KBM-7 (cell line): ENCODE measurements around the gene ACADVL.
A peak's percentile ranks its signal among the peaks of the same experiment; 100 is the strongest.

Experiments used
- DNase-seq: peaks from one replicate; pipeline ENCODE4 v3.0.0-alpha.2; 2015
- in situ Hi-C: fragments of 300-500 bp; cut with MboI; formaldehyde crosslinking; loops from 2 replicates; pipeline ENCODE4 v1.14.3; 2020; ENCODE audit warnings: low sequenced_read_pairs, low pct_unique_long_range_greater_than_20kb, mixed read lengths

The ACADVL gene

DNA sequence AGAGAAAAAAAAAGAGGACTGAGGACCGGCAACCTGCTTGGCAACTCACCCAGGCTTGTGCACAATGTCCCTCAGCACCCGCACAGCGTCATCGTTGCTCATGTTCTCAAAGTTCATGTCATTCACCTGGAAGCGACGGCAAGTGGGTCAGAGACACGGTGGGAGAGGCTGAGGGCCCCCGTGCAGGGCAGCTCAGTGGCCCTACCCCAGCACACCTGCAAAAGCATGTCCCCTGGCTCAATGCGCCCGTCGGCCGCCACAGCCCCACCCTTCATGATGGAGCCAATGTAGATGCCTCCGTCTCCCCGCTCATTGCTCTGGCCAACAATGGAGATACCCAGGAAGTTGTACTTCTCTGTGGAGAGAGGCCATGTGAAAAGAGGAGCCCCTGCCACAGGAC, 9.2 kb downstream of the ACADVL start:
- in situ Hi-C loops: no loop called here
- DNase-seq: no peak

DNA sequence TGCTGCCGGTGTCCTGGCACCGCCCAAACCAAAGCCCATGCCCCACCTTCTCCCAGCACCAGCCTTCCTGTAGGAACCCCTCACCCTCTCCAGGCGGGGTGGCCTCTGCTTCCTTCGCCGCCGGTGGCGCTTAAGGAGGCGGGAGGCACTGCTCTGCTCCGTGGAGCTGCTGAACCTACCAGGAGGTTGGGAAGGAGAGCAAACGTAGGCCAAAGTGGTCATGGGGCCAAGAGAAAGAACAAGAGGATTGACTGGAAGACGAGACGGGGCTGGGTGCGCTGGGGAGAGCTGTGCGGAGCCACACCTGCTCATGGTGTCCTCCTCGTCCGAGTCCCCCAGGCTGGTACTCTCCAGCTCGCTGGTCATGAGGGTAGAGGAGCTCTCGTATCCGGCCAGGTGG, 9.8 kb downstream of the ACADVL start:
- in situ Hi-C loops: no loop called here
- no peak for DNase-seq

DNA sequence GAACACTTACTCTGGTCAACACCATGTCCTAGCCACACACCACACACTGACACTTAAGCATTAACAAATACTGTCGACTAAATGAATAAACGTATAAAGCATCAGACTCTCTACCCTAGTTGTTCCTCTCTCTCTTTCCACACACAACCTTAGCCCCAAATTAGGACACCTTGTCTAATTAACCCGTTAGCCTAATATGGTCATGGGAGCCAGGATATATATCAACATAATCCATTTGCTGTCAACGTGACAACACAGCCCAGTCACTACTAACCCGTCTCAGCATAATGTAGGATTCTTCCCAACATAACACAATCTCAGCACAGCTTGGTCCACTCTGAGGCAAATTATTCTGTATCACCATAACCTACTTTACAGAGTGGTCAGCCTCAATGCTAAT, 12.4 kb downstream of the ACADVL start:
- in situ Hi-C loops: no loop called here
- no peak for DNase-seq

DNA sequence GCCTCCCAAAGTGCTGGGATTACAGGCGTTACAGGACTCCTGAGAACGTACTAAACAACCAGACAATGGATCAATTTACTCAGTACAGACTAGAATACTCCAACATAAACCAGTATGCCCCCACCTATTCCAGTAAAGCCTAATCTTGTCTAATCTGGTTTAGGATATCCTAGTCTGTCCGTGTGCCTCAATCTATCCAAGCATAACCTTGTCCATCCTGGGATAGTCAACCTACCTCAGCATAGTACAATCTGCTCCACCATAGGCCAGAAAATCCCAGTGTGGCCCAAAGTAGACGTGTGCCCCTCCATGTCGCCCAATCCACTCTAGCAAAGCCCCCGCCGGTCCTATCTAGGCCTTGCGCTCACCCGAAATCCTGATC, 14.0 kb downstream of the ACADVL start:
- in situ Hi-C loops: no loop called here
- no peak for DNase-seq

DNA sequence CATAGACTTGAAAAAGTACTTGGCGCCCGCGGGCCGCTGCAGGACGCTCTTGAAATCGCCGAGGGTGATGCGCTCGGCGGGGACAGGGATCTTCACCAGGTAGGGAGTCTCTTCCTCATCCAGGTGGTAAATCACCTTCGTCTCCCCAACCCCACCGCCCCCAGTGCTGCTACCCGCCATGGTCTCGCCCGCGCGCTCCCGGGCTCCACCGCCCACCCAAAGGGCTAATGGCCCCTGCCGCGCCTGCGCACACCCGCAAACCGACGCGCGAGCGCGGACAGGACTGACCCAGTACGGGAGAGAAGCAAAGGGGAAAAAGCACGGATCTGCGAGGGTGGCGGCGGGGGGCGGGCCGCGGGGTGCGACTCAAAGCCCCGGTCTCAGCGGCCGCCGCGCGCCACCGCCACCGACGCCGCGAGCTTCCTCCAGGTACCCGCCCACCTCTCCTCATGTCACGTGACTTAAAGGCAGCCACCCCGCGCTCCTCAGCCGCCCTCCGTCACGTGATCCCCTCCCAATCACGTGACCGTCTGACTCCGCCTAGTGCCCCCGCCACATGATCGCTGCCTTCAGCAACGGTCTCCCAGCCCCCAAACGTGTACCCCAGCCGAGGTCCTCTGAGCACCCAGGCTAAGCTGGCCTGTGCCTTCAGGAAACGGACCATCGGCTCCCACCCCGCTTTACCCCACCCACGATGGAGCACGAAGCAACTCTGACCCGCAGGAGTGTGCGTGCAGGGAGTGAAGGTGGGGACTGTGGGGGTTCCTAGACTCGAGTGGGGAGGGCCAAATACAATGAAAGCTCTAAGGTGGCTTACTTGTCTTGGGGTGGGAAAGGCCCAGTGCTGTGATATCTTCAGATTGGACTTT, 14.6 kb downstream of the ACADVL start, which contains the start of gene DVL2:
Gene DVL2, minus strand, starts transcription at position 435 of the 869 bp plus-strand sequence. Its CDS starts 255 bp downstream, at position 180.
- in situ Hi-C loops: no loop called here

DNA sequence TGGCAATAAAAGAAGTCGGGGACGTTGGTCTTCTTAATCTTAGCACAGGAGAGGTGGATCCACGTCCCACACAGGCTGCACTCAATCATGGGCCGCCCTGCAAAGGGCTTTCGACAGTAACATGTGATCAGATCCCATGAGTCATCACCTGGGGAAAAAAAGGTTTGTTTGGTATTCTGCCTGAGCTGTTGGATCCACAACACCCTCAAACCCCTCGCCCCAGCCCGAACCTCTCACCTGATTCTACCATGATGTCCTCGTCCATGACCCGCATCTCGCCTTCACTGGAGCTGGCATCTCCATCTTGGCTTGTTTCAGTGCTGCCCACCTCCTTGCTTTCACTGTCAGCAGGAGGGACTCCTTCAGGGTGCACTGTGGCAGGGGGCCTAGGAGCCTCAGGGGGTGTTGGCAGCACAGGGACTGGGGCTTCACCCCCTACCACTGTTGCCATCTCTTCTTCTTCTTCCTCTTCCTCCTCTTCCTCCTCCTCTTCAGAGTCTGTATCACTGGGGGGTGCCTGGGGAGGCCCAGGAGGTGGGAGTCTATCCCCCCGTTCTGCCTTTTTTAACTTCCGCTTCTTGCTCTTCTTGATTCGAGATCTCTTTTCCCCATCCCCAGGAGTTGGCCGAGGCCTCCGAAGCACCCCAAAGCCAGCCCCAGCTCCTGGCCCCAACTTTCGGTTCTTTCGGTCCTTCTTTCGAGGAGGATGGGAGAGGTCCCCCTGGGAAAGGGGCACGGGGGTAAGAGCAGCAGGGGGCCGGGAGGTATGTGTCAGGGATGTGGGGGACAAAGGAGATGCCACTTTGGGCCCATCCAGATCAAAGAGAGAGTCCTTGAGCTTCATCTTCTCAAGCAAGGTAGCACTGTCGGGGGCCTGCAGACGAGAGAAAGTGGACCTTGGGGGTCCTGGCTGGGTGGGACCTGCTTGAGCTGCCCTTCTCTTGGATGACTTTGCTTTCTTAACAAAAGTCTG, 16.2 kb downstream of the ACADVL start:
- in situ Hi-C loops: no loop called here
- no peak for DNase-seq

More for the DNA sequence above, 14.6 kb downstream of the ACADVL start, which contains the start of gene DVL2:
- DNase-seq: peak; percentile 97

DNA sequence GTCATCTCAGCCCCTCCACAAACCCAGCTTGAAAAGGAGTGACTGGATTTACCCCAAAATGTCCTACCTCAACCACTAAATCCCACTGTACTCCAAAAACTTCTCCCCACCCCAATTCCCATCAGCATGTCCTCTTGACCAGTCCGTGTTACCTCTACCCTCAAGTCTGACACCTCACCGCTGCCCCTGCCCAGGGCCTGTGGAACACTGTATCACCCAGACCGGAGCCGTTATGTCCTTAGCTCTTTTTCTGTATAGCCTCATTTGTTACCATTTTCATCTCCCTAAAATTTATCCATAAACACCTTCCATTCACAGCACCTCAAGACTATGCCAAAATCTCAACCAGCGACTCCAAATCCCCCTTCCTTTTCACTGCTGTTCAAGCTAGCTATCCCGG, 17.1 kb downstream of the ACADVL start:
- in situ Hi-C loops: no loop called here
- no peak for DNase-seq

DNA sequence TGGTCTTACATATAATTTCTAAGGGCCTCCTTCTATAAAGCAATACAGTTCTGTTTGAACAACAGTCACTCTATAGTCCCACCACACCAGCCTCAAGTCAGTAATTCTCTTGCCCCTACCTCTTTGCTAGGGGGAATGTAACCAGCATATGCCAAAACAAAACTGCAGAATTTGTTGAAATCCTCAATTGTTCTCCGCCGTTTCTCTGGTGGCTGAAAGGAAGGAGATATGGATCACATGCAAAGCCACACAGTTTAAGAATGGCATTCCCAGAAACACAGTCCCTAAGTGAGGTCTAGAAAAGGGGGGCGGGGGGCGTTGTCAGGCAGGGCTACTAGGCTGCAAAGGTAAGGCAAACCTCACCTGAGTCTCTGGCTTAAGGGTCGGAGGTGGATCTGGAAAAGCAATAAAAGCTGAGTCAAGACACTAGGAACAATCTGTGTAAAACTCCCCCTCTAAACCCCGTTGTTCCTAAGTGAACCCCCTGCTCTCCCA, 17.6 kb downstream of the ACADVL start:
- in situ Hi-C loops: no loop called here

DNA sequence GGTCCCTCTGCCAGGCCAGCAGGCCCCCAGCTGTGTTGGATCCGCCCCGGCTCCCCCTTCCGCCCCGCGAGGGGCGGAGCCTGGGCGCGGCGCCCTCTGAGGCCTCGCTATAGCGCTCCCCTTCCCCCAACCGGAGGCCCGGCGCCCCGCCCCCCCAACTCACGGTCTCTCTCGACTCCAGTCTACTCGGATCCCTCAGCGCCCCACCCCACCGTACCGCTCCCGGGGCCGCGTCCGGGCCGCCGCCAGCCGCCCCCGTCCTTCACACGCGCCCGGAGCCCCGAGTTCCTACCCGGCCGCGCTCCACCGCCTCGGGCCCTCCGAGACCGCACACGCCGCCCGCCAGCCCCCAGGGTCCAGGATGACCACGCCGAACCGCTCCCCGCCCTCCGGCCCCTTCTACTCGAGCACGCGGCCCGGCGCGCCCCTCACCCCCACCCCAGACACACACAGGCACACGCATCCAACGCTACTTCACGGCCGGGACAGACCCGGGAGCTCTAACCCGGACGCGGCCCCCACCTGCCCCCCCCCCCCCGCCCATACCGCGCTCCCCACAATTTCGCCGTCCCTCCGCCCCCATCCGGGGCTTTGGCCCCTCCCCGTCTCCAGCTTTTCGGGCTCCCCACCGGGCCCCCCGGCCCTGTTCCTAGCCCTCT, 18.2 kb downstream of the ACADVL start:
- DNase-seq: peak; percentile 59

More for the DNA sequence above, 17.6 kb downstream of the ACADVL start:
- no peak for DNase-seq

DNA sequence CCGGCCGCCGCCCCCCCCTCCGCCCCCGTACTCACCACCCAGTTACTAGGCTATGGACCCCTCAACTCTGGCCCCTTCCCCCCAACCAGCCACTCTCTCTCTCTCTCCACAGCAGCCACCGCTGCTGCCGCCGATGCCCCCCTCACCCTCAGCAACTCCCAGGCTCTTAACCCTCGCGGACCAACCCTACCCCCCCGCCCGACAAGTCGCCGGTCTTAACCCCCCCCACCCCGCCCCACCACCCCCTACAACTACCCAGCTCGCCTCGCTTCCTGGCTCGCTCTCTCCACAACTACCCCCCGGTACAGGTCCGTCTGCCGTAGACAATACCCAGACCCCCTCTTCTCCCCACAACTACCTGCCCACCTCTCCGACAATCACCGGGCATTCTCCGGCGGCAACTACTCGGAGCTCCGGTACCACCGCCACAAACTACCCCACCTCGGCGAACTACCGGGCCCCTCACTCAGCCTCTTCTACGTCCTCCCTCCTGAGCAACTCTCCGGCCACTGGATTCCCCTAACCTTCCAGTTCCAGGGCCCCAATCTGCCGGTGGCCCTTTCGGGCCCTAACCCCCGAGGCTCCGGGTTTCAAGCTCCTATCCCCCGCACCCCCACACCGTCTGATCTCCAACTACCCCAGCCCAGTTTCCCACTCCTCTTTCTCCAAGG, 18.8 kb downstream of the ACADVL start:
- no peak for DNase-seq
- in situ Hi-C loops: no loop called here

More for the DNA sequence above, 18.2 kb downstream of the ACADVL start:
- in situ Hi-C loops: no loop called here

DNA sequence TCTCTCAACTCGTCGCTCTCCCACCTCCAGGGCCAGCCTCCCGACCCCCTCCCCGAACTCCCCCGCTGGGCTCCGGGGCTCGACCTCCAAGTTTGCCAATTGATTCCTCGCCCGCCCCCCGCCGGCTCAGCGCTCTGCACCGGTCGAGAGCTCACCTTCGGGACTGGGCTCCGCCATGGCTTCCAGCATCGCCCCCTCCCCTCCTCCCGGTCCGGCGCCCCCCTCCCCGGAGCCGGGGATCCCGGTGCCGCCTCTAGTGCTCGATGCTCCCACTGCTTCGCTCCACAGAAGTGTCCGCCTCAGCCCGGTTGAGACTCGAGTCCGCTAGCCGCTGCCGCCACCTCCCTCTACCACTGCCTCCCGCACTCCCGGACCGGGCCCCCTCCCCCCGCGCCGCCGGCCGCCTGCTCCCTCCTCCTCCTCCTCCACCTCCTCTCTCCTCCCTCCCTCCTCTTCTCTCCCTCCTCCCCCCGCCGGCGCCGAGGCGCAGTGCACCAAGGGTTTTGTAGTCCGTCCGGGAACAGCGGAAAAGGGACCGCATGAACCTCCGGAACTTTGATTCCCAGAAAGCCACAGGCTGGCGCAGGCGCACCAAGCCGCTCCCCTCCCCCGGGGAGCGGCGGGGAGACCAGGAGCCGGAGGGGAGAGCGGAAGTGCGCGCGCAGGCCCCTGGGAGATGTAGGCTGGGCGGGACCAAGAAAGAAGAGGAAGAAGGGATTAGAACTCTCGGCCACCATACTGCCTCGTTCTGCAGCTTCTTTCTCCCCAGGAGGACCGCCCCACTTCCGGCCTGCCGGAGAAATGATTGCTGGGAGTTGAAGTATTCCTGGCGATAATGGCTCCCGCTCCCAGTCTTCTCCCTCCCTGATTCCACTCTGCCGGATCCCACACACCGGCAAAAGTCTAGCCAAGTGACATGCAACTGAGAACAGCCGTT, 19.6 kb downstream of the ACADVL start, which contains the start of gene PHF23:
Gene PHF23, minus strand, starts transcription at position 367 of the 937 bp plus-strand sequence. Its CDS starts 178 bp downstream, at position 189.
- in situ Hi-C loops: no loop called here
- peak; percentile 100 for DNase-seq

DNA sequence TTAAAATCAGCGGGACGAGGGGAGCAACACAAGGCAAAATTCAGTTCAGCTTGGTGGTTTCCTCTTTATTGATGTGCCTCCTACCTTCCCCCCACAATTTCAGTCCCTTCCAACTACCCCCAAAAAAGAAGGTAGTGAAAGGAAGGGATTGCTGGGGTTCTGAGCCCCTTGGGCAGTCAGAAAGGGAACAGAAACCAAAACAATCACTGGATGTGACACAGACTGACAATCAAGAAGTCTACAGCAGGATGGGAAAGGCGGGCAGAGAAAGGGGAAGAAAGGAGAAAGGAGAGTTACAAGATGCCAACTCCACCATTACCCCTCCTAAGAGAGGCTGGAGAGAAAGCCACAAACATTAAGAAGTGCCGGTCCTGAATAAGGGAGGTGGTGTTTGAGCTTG, 20.6 kb downstream of the ACADVL start:
- in situ Hi-C loops: no loop called here
- peak; percentile 40 for DNase-seq

DNA sequence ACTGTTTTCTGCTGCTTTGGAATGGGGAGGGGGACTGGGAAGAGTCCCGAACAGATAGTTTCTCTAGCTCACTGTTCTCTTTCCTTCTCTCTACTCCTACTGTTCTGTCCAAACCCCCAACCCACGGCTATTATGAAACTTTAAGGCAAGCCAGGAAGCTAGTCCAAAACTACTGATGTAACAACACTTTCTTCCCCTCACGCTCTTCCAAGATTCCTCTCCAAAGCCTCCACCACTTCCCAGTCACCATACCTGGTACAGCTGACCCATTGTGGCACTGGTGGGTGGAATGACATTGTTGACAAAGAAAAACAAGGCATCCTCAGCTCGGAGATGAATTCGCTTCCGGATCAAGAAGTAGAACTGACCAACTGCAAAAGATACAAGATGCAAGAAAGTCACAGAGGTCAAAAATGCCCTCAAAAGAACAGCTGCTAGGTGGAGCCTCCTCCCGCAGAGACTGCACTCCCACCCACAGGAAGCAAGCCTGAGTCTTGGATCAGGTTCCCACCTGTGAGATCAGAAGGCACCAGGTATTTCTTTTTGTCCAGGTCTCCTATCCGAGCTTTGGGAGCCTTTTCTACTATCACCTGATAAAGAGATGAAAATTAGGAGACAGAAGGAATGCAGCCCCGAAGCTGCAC, 21.5 kb downstream of the ACADVL start:
- DNase-seq: no peak
- in situ Hi-C loops: no loop called here

DNA sequence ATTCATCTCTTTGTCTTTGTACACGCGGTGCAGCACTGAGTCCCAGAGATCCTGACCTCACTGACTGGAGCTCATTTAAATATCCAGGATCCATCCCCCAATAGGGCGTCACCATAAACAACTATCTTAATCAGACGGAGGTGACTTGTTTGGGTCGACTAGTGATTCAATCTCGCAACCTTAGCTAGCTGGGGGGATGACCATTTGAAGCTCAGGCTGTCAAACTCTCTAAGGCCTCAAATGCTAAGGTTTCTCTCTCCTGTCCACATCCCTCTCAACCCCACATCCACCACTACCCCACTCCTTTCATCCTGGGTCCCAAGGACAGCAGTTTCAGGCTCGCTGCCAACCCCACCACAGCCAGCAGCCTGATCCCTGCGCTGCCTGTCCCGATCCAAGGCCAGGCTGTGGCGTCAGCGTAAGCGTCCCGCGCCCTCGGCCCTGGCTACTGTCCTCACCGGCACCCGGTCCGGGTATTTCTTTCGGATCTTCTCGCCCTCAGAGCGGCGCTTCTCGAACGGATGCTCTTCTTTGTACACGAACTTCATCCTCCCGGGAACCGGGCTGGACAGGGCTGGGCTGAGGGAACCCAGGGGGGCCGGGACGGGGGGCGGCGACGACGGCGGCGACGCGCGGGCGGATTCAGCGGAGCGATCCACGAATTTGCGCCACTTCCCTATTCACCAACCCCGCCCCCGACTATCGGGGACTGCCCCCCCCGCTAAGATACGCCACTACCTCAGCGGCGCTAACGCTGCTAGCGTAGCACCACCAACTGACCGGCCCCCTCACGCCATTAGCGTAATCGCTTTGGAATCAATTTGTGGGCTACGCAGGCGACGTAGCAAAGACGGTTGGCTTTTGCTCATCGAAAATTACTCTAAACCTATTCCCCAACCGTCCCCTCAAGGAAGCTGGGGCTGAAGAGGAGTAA, 22.3 kb downstream of the ACADVL start, which contains the start of gene GABARAP:
Gene GABARAP, minus strand, starts transcription at position 667 of the 934 bp plus-strand sequence. Its CDS starts 119 bp downstream, at position 548.
- DNase-seq: peak; percentile 95
- in situ Hi-C loops: no loop called here

DNA sequence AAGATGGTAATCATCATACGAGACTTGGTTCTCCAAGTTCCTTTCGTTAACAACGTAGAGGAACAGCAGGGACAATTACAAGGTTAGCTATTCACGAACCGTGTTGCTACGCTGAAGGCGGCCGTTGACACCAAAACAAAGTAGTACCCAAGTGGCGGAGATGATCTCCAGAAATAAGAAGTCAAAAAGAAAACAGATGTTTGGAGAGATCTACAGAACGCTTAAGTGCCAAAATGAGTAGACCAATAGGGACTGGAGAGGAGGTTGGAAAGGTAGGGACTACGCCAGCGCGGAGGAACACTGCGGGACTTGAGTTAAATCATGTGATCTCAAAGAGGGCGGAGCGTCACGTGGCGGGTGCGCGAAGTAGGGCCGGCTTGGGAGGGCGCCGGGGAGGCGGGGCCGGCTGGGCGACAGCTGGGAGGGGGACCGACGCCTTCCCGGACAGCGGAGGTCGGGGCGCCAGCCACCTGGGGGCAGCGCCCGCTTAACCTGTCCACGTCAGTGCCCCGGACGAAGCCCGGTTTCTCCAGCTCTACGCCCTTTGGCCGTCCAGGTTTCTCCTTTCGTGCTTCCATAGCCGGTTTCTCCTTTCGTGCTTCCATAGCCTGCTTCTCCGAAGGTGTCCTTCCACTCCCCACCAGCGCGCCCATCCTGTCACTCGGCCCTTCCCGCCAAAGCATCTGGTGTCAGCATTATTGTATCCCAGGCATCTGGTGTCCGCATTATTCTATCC, 23.1 kb downstream of the ACADVL start:
- DNase-seq: peak; percentile 95
- in situ Hi-C loops: no loop called here
